ENCODE measurements around the gene RAB7A. TPM values are rescaled to one million over a fixed set of nuclear protein-coding genes. Genes with fewer than 3 reads are reported as not detected.
A peak's percentile ranks its signal among the peaks of the same experiment; 100 is the strongest.

RAB7A gene
- total RNA-seq, 1 experiment from 2014 or later: 50.8 TPM

DNA sequence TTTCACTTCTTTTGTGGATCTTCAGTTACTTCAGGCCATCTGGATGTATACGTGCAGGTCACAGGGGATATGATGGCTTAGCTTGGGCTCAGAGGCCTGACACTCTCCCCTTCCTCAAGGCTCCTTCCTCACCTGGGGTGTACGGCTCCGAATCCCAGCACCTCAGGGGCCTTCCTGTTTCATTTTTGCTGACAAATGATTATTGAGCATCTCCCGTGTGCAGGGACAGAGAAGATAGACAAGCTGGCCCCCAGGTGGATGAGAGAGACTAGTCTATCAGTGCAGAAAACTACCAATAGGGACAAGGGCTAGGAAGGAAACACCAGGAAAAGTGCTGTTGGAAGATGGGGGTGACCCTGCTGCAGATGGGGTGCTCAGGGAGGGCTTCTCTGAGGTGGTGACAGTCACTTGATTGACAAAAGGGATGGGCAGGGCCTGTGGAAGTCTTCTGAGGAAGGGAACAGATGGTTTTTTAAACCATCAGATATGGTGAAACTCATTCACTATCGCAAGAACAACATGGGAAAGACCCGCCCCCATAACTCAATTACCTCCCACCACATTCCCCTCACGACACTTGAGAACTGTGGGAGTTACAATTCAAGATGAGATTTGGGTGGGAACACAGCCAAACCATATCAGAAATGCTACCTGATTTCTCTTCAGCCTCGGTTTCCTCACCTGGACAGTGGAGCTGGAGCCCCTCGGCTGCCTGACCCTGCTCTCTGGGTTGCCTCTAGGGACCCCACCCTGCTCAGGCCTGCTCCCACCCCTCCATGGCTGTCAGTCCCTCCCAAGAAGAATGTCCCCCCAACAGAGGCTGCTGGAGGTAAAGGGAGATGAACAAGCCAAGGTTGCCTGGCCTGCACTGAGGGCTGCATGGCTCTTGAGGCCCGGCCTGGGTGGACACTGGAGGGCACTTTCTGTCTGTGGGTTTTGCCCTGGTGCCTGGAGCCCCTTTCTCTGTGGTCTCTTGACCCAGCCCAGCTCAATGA lies 116.2 kb downstream of the RAB7A start:
- Histone ChIP-seq H3K27me3 (replicated peaks) (no peaks in the 10 kb centered on the region), H3K27ac (no peak overlapping the region), H3K4me3 (no peak overlapping the region), H3K36me3 (no peaks in the 10 kb centered on the region), H3K9me3 (replicated peaks) (no peaks in the 10 kb centered on the region), H3K4me1 (replicated peaks) (peaks cover 11% of the 10 kb centered on the region)
- DNase-seq (ENCODE audit: low read depth in 1 of 2, low spot score in 2 of 2): no peak

DNA sequence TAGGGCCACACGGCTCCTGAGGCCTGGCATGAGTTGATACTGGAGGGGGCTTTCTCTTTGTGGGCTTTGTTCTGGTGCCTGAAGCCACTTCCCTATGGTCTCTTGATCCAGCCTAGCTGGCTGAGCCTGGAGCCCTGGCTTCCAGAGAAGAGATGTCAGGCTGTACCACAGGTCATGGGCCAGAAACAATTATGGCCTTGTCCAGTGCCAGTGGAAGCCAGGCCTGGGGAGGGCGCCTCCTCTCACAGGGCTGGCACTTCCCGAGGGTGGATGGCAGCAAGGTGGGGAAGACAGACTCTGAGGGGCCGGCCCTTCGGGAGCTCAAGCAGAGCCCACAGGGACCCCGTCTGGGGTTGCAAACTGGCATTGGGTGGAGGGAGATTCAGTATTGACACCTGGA lies 118.5 kb downstream of the RAB7A start:
- no peak for DNase-seq (ENCODE audit: low read depth in 1 of 2, low spot score in 2 of 2)
- Histone ChIP-seq H3K36me3 (no peaks in the 10 kb centered on the region), H3K4me1 (replicated peaks) (peaks cover 11% of the 10 kb centered on the region), H3K27ac (no peak overlapping the region), H3K27me3 (replicated peaks) (no peaks in the 10 kb centered on the region), H3K9me3 (replicated peaks) (no peaks in the 10 kb centered on the region), H3K4me3 (no peak overlapping the region)

GRCh38 chr3:128845119-128845777 lies 119.3 kb downstream of the RAB7A start:
- H3K4me3 ChIP-seq: peak overlapping the region; percentile 27
- H3K36me3 ChIP-seq: no peaks in the 10 kb centered on the region
- H3K4me1 ChIP-seq (replicated peaks): peaks cover 11% of the 10 kb centered on the region
- no peaks in the 10 kb centered on the region for H3K9me3 ChIP-seq (replicated peaks)
- DNase-seq (ENCODE audit: low read depth in 1 of 2, low spot score in 2 of 2): peak in 1 of 2 experiments; percentile 6
- peak overlapping the region; percentile 59; the same call in 1 of the 2 replicates for H3K27ac ChIP-seq
- no peaks in the 10 kb centered on the region for H3K27me3 ChIP-seq (replicated peaks)

GRCh38 chr3:128845778-128846485 lies 119.9 kb downstream of the RAB7A start:
- Histone ChIP-seq H3K4me1 (replicated peaks) (peaks cover 11% of the 10 kb centered on the region), H3K4me3 (peak overlapping the region; percentile 27), H3K27me3 (replicated peaks) (no peaks in the 10 kb centered on the region), H3K9me3 (replicated peaks) (no peaks in the 10 kb centered on the region), H3K27ac (peak overlapping the region; percentile 59), H3K36me3 (no peaks in the 10 kb centered on the region)
- peak; percentile 79 to 89 for DNase-seq (ENCODE audit: low read depth in 1 of 2, low spot score in 2 of 2)

- DNase-seq (ENCODE audit: low read depth in 1 of 2, low spot score in 2 of 2): no peak
- Histone ChIP-seq H3K36me3 (no peaks in the 10 kb centered on the region), H3K9me3 (replicated peaks) (no peaks in the 10 kb centered on the region), H3K27me3 (replicated peaks) (no peaks in the 10 kb centered on the region), H3K4me3 (no peak overlapping the region), H3K4me1 (replicated peaks) (peaks cover 11% of the 10 kb centered on the region), H3K27ac (peak overlapping the region; percentile 59; the same call in 1 of the 2 replicates)
Observed at GRCh38 chr3:128846486-128846891, 120.5 kb downstream of the RAB7A start.

DNA sequence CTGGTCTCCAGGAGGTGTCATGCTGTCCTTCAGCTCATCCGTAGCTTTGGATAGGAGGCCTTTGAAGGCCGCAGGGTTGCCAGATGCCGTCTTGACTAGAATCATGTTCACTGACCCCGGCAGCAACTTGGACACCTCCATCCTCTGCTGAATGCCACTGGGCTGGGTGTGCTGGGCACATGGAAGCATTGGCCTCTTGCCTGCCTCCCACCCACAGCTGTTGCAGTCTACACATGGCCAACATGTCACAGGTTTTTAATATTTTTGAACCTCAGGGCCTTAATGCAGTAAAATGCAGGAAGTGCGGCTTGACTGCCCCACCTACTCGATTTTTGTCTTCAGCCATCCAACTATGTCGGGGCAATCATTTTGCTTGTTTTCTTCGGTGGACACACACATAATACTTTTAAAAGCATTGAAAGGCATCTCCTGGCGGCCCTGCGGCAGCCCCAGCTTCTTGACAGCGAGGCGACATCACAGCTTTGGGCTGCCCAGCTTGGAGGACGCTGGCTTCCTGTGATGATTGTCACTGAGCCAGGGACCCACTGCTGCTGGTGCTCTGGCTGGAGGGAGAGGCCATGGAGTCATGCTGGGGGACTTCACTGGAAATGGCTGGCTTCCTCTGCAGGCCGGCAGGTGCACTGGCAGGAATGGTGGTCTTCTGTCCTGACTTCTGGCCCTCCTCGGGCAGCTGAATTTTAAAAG lies 121.8 kb downstream of the RAB7A start:
- Histone ChIP-seq H3K4me1 (replicated peaks) (peaks cover 11% of the 10 kb centered on the region), H3K4me3 (no peak overlapping the region), H3K27ac (no peak overlapping the region), H3K9me3 (replicated peaks) (no peaks in the 10 kb centered on the region), H3K27me3 (replicated peaks) (no peaks in the 10 kb centered on the region), H3K36me3 (no peaks in the 10 kb centered on the region)
- no peak for DNase-seq (ENCODE audit: low read depth in 1 of 2, low spot score in 2 of 2)

DNA sequence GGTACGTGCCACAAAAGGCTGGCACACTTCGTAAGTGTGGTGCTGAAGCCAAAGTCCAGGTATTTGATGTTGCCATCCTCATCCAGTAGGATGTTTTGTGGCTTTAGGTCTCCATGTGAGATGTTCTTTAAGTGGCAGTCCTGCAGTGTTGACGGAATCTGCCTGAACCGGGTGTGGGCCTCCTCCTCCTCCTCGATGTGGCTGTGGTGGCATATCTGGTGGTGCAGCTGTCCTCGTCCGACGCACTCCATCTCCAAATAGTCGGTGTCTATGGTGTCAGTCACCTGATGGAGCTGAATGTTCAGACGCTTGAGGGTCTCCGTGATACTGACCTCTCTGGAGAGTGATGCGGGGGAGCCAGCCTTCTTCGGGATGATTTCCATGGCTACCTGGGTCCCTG lies 123.0 kb downstream of the RAB7A start:
- Histone ChIP-seq H3K4me1 (replicated peaks) (peaks cover 11% of the 10 kb centered on the region), H3K27me3 (replicated peaks) (no peaks in the 10 kb centered on the region), H3K9me3 (replicated peaks) (peaks cover 4% of the 10 kb centered on the region; the same call in 1 of the 2 replicates), H3K27ac (no peak overlapping the region), H3K36me3 (no peaks in the 10 kb centered on the region), H3K4me3 (no peak overlapping the region)
- DNase-seq (ENCODE audit: low read depth in 1 of 2, low spot score in 2 of 2): no peak

- Histone ChIP-seq H3K27me3 (replicated peaks) (no peaks in the 10 kb centered on the region), H3K36me3 (no peaks in the 10 kb centered on the region), H3K27ac (no peak overlapping the region), H3K9me3 (replicated peaks) (peaks cover 10% of the 10 kb centered on the region; the same call in 1 of the 2 replicates), H3K4me3 (no peak overlapping the region), H3K4me1 (replicated peaks) (peaks cover 11% of the 10 kb centered on the region)
- no peak for DNase-seq (ENCODE audit: low read depth in 1 of 2, low spot score in 2 of 2)
Observed at GRCh38 chr3:128849911-128850455, 124.0 kb downstream of the RAB7A start.

GRCh38 chr3:128850544-128850943 lies 124.6 kb downstream of the RAB7A start:
- Histone ChIP-seq H3K4me1 (replicated peaks) (peaks cover 8% of the 10 kb centered on the region), H3K27me3 (replicated peaks) (no peaks in the 10 kb centered on the region), H3K27ac (no peak overlapping the region), H3K4me3 (no peak overlapping the region), H3K36me3 (no peaks in the 10 kb centered on the region), H3K9me3 (replicated peaks) (peaks cover 10% of the 10 kb centered on the region; the same call in 1 of the 2 replicates)
- no peak for DNase-seq (ENCODE audit: low read depth in 1 of 2, low spot score in 2 of 2)

GRCh38 chr3:128851601-128852000 lies 125.6 kb downstream of the RAB7A start:
- DNase-seq (ENCODE audit: low read depth in 1 of 2, low spot score in 2 of 2): no peak
- Histone ChIP-seq H3K27ac (no peak overlapping the region), H3K9me3 (replicated peaks) (peaks cover 10% of the 10 kb centered on the region; the same call in 1 of the 2 replicates), H3K4me1 (replicated peaks) (no peaks in the 10 kb centered on the region), H3K36me3 (no peaks in the 10 kb centered on the region), H3K27me3 (replicated peaks) (no peaks in the 10 kb centered on the region), H3K4me3 (no peak overlapping the region)

- H3K4me1 ChIP-seq (replicated peaks): no peaks in the 10 kb centered on the region
- peaks cover 17% of the 10 kb centered on the region for H3K9me3 ChIP-seq (replicated peaks)
- H3K36me3 ChIP-seq: no peaks in the 10 kb centered on the region
- H3K4me3 ChIP-seq: no peak overlapping the region
- DNase-seq (ENCODE audit: low read depth in 1 of 2, low spot score in 2 of 2): no peak
- no peaks in the 10 kb centered on the region for H3K27me3 ChIP-seq (replicated peaks)
- no peak overlapping the region for H3K27ac ChIP-seq
Observed at GRCh38 chr3:128853826-128854225, 127.8 kb downstream of the RAB7A start.

DNA sequence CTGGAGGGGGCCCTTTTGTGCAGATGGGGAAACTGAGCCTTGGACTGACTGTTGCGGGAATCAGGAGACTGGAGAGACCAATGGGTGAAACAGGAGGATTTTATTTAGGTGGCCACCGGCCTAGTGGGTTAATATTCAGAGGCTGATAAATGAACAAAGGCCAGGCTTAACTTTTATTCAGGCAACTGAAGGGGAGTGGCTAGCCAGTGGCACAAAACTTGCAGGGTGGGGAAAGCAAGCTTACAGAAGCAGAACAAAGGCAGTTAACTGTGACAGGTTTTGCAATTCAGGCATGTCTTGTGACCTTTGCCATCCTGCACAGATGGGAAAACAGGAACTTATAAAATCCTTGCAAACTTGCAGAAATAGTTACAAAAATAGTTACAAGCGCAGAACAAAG lies 128.5 kb downstream of the RAB7A start:
- Histone ChIP-seq H3K4me3 (no peak overlapping the region), H3K36me3 (no peaks in the 10 kb centered on the region), H3K9me3 (replicated peaks) (peaks cover 22% of the 10 kb centered on the region), H3K27ac (no peak overlapping the region), H3K4me1 (replicated peaks) (no peaks in the 10 kb centered on the region), H3K27me3 (replicated peaks) (no peaks in the 10 kb centered on the region)
- no peak for DNase-seq (ENCODE audit: low read depth in 1 of 2, low spot score in 2 of 2)

DNA sequence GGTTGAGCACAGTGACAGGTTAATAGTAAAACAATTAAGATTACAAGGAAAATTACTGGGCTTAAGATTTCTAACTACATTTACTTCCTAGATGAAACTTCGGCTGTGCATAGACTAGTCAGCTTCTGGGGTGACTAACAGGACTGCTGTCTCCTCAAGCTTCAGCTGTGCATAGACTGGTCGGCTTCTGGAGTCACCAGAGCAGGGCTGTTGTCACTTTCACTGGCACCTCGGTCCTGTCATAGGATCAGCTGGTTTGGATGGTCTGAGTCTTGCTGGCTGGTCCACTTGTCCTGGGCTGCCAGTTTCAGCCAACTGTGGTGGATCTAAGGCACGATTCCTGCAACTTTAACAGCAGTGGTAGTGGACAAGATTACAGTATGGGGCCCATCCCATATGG lies 129.6 kb downstream of the RAB7A start:
- H3K4me1 ChIP-seq (replicated peaks): no peaks in the 10 kb centered on the region

More for the DNA sequence above, 129.6 kb downstream of the RAB7A start:
- Histone ChIP-seq H3K27me3 (replicated peaks) (no peaks in the 10 kb centered on the region), H3K36me3 (no peaks in the 10 kb centered on the region), H3K27ac (no peak overlapping the region), H3K4me3 (no peak overlapping the region), H3K9me3 (replicated peaks) (peaks cover 30% of the 10 kb centered on the region)
- no peak for DNase-seq (ENCODE audit: low read depth in 1 of 2, low spot score in 2 of 2)

Data from SJSA1 (cell line).